ENCODE data around the gene MMAB.
A peak's percentile ranks its signal among the peaks of the same experiment; 100 is the strongest.

Gene MMAB

GRCh38 chr12:109540526-109541412, 32.5 kb downstream of the MMAB start:
- Histone ChIP-seq H3K4me3 (ENCODE audit: low read depth, low read length) (no peak overlapping the region), H3K27me3 (replicated peaks) (no peaks in the 10 kb centered on the region), H3K27ac (no peak overlapping the region), H3K36me3 (replicated peaks) (no peaks in the 10 kb centered on the region)
- in situ Hi-C loops (cut with HindIII; ENCODE audit: low pct_ligation_motif_present, low sequenced_read_pairs) = no loop called here
- no peak for DNase-seq
- TF ChIP-seq, protein P1, sequence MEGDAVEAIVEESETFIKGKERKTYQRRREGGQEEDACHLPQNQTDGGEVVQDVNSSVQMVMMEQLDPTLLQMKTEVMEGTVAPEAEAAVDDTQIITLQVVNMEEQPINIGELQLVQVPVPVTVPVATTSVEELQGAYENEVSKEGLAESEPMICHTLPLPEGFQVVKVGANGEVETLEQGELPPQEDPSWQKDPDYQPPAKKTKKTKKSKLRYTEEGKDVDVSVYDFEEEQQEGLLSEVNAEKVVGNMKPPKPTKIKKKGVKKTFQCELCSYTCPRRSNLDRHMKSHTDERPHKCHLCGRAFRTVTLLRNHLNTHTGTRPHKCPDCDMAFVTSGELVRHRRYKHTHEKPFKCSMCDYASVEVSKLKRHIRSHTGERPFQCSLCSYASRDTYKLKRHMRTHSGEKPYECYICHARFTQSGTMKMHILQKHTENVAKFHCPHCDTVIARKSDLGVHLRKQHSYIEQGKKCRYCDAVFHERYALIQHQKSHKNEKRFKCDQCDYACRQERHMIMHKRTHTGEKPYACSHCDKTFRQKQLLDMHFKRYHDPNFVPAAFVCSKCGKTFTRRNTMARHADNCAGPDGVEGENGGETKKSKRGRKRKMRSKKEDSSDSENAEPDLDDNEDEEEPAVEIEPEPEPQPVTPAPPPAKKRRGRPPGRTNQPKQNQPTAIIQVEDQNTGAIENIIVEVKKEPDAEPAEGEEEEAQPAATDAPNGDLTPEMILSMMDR (IDR thresholded peaks at IDR 0.05; ENCODE audit: low read depth, low read length, missing control alignments) = no peak

DNA sequence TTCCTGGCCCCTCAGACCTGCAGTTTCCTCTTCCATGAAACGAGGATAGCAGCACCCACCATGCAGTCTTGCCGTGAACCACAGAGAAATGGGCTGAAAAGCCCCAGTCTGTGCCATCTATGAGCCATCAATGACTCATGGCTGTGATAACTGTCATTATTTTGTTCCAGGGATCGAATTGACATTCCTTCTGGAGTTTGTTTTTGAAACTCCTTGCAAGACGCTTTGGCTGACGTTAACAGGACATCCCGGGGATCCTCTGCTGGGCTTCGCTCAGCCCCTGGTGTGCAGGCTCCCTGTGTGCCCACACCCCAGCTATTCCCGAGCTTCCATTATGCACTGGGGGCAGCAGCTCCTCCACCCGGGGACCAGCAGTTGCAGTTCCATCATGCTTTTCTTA, 33.8 kb downstream of the MMAB start:
- no peak overlapping the region for H3K27ac ChIP-seq
- peak; percentile 40 for DNase-seq
- no peaks in the 10 kb centered on the region for H3K36me3 ChIP-seq (replicated peaks)
- no peaks in the 10 kb centered on the region for H3K27me3 ChIP-seq (replicated peaks)
- TF ChIP-seq, protein P1 (IDR thresholded peaks at IDR 0.05; ENCODE audit: low read depth, low read length, missing control alignments) = no peak
- in situ Hi-C loops (cut with HindIII; ENCODE audit: low pct_ligation_motif_present, low sequenced_read_pairs) = no loop called here
- H3K4me3 ChIP-seq (ENCODE audit: low read depth, low read length) = no peak overlapping the region

DNA sequence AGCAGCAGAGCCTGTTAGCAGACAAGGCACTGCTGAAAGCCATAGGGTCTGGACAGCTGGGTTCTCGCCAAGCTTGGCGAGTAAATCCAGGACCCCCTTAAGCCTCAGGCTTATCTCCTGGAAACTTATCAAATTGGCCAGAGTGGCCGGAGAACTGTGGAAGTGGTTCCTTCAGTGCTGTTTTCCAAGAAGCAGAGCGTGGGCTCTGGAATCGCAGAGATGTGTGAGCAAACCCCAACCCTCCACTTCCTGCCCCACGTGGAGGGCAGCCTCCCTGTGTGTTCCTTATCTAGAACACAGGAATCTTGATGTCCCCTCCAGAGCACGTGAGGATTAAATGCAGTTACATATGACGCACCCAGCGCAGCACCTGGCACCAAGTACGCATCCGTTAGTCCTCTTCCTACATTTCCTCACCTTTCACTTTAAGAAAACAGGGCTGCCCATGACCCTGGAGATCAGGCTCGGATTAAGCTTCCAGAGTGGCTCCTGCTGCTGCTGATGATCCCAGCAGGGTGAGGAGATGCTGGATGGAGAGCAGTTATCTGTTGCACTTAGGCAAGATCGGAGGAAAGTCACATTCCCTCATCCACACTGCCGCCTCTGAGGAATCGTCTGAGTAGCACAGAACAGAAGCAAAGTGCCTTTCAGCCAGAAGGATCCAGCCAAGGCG, 35.0 kb downstream of the MMAB start:
- no peaks in the 10 kb centered on the region for H3K27me3 ChIP-seq (replicated peaks)
- no peak overlapping the region for H3K27ac ChIP-seq
- no peak for DNase-seq
- TF ChIP-seq, protein P1 (IDR thresholded peaks at IDR 0.05; ENCODE audit: low read depth, low read length, missing control alignments) = no peak
- H3K36me3 ChIP-seq (replicated peaks) = no peaks in the 10 kb centered on the region
- in situ Hi-C loops (cut with HindIII; ENCODE audit: low pct_ligation_motif_present, low sequenced_read_pairs) = no loop called here
- H3K4me3 ChIP-seq (ENCODE audit: low read depth, low read length) = no peak overlapping the region

- H3K27me3 ChIP-seq (replicated peaks) = no peaks in the 10 kb centered on the region
- H3K36me3 ChIP-seq (replicated peaks) = no peaks in the 10 kb centered on the region
- H3K27ac ChIP-seq = no peak overlapping the region
- no peak for DNase-seq
- in situ Hi-C loops (cut with HindIII; ENCODE audit: low pct_ligation_motif_present, low sequenced_read_pairs) = no loop called here
- H3K4me3 ChIP-seq (ENCODE audit: low read depth, low read length) = no peak overlapping the region
- TF ChIP-seq, protein P1 (IDR thresholded peaks at IDR 0.05; ENCODE audit: low read depth, low read length, missing control alignments) = no peak
These were observed 36.2 kb downstream of the MMAB start for GRCh38 chr12:109537136-109537535.

- H3K27me3 ChIP-seq (replicated peaks) = no peaks in the 10 kb centered on the region
- H3K4me3 ChIP-seq (ENCODE audit: low read depth, low read length) = no peak overlapping the region
- in situ Hi-C loops (cut with HindIII; ENCODE audit: low pct_ligation_motif_present, low sequenced_read_pairs) = no loop called here
- H3K27ac ChIP-seq = no peak overlapping the region
- DNase-seq = no peak
- H3K36me3 ChIP-seq (replicated peaks) = peaks cover 5% of the 10 kb centered on the region
- TF ChIP-seq, protein P1 (IDR thresholded peaks at IDR 0.05; ENCODE audit: low read depth, low read length, missing control alignments) = no peak
These were observed 37.4 kb downstream of the MMAB start for GRCh38 chr12:109535863-109536250.

All from brain microvascular endothelial cell (primary cell).